Stimulated activated naive B cell treated with anti-CD40 and anti-IgM and Interleukin-4, amounts not matched to agents 10 μg/mL and 1 μg/mL and 100 μg/mL, for 72 hours (primary cell): ENCODE measurements around the gene TMEM201.

Experiments
- ATAC-seq, 2 donors: fragments of 150-1000 bp; cut with Tn5 transposase; replicated peaks; 2 replicates each; pipeline ENCODE4 v1.10.0; 2021; ENCODE audit warnings: moderate library complexity in 1 of 2
- DNase-seq: peaks from one replicate; pipeline ENCODE4 v3.0.0; 2021
- H3K27ac Mint-ChIP-seq: one replicate; pipeline ENCODE4 v1.8.0; 2022; ENCODE audit warnings: mild to moderate bottlenecking, mixed read lengths
- H3K27me3 Mint-ChIP-seq, 2 donors: one replicate each; pipeline ENCODE4 v1.8.0; 2022; ENCODE audit warnings: mixed read lengths in 2 of 2
- H3K36me3 Mint-ChIP-seq, 2 donors: one replicate each; pipeline ENCODE4 v1.8.0; 2022; ENCODE audit warnings: mixed read lengths in 2 of 2, mild to moderate bottlenecking in 1 of 2
- H3K4me1 Mint-ChIP-seq, 2 donors: one replicate each; pipeline ENCODE4 v1.8.0; 2022; ENCODE audit warnings: mixed read lengths in 2 of 2, mild to moderate bottlenecking in 1 of 2
- H3K4me3 Mint-ChIP-seq, 2 donors: one replicate each; pipeline ENCODE4 v1.8.0; 2022; ENCODE audit warnings: mild to moderate bottlenecking in 2 of 2, mixed read lengths in 2 of 2, moderate library complexity in 1 of 2
- H3K9me3 Mint-ChIP-seq, 2 donors: one replicate each; pipeline ENCODE4 v1.8.0; 2022; ENCODE audit warnings: mixed read lengths in 2 of 2, mild to moderate bottlenecking in 1 of 2

Gene TMEM201

DNA sequence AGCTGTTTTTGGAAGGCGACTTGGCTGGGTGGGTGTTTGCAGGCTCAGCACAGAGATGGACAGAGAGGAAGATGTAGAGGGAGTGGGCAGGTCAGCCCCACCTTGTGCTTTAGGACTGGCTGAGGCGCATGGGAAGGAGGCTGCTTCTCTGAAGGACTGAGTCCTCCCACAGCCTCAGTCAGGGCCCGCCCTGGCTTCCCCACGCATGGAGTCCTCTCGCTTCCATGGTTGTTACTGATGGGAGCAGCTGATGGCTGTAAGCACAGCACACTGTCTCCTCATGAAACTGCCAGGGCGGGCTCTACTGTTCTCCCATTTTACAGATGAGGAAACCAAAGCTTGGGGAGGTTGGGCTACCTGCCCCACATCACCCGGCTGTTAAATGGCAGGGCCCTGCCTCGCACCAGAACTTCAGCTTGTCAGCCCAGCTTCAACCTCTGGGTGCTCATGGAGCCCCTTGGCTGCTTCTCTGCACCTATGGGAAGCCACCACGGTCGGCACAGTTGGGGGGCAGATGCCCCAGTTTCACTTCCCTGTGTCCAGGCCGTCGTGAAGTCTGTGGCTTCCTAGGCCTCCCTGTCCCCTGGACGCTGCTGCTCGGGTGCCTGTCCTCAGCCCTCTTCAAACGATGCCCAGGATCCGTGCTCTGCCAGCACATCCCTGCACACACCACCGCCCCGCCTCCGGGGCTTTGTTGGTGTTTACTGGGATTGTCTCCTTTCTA lies 2.4 kb downstream of the TMEM201 start:
- H3K9me3 Mint-ChIP-seq = no peaks in the 10 kb centered on the region
- DNase-seq (no peak), ATAC-seq (no peak)
- no peaks in the 10 kb centered on the region for H3K27me3 Mint-ChIP-seq
- H3K4me3 Mint-ChIP-seq = peak overlapping the region; percentile 30 to 84
- H3K4me1 Mint-ChIP-seq = peaks cover 33 to 66% of the 10 kb centered on the region in 2 donors
- peaks cover 6 to 18% of the 10 kb centered on the region in 2 donors for H3K36me3 Mint-ChIP-seq
- H3K27ac Mint-ChIP-seq = no peak overlapping the region

DNA sequence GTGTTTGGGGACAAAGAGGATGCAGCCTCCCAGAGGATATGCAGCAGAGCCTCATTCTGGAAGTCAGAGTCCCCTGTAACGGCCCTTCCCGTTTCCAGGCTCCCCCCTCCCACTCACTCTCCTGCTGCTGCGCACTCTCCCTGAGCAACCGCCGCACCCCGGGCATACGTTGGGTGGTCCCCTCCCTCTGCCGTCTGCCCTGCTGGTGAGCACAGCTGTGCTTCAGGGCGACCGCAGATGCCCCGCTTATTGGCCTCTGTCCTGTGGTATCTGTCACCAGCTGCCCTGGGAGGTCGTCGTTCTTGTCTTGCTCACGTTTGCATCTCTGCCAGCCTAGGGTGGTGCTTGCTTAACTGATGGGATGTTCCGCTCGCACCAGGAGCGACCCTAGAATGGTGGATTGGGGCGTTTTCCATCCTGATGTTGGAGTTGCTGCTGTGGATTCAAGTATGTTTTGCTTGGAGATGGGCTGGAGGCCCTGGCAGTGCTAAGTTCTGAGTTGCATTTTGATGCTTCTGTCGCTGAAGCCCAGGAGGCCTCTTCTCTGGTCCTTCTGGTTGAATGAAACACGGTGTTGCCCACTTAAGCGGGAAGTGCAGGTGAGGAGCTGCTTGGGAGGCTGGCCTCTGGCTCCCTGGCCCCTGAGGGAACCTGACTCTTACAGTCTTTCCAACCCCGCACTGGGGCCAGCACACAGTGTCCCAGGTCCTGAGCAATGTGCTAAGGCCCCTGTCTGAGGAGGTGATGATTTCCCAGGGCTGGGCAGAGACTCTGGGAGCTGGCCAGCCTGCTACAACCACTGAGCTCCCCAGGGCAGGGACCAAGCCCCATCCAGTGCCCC lies 3.2 kb downstream of the TMEM201 start:
- no peak for ATAC-seq
- Mint-ChIP-seq H3K27me3 (no peaks in the 10 kb centered on the region), H3K4me3 (no peak overlapping the region), H3K9me3 (no peaks in the 10 kb centered on the region), H3K4me1 (peaks cover 33 to 71% of the 10 kb centered on the region in 2 donors), H3K27ac (no peak overlapping the region), H3K36me3 (peaks cover 7 to 25% of the 10 kb centered on the region in 2 donors)
- no peak for DNase-seq

DNA sequence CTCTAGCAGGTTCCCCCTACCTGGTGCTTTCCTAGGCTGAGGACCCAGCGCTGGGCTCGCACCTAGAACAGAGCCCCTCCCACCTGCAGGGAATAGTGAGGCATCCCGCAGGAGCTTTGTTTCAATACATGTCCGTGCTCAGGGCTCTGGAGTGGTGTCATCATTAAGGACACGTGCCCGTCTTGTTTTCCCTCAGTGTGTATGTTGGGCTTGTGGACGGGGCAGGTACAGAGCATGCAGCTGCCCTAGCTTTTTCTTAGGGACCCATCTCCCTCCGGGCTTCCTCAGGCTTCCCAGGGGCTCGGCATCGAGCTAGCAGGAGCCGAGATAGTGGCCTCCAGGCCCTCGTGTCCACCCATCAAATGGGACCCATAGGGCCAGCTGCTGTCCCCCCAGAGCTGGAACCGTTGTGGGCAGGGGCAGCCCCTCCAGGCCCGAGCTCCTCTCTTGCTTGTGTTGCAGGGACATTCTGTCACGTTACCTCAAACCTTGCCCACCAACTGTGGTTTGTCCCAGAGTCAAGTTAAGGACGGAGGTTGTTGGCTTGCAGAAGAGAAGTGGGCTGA lies 3.9 kb downstream of the TMEM201 start:
- no peaks in the 10 kb centered on the region for H3K27me3 Mint-ChIP-seq
- ATAC-seq (no peak), DNase-seq (no peak)
- peak overlapping the region; percentile 20 for H3K27ac Mint-ChIP-seq
- H3K36me3 Mint-ChIP-seq = peaks cover 12 to 29% of the 10 kb centered on the region in 2 donors
- no peaks in the 10 kb centered on the region for H3K9me3 Mint-ChIP-seq
- peak overlapping the region in 1 of 2 donors; percentile 10 for H3K4me3 Mint-ChIP-seq
- peaks cover 33 to 69% of the 10 kb centered on the region in 2 donors for H3K4me1 Mint-ChIP-seq

GRCh38 chr1:9593147-9593491 lies 4.4 kb downstream of the TMEM201 start:
- Mint-ChIP-seq H3K9me3 (no peaks in the 10 kb centered on the region), H3K4me3 (peak overlapping the region in 1 of 2 donors; percentile 10), H3K4me1 (peaks cover 30 to 64% of the 10 kb centered on the region in 2 donors), H3K36me3 (peaks cover 12 to 27% of the 10 kb centered on the region in 2 donors), H3K27me3 (no peaks in the 10 kb centered on the region), H3K27ac (no peak overlapping the region)
- ATAC-seq (no peak), DNase-seq (no peak)

- peak; percentile 41 to 50 for ATAC-seq
- peak overlapping the region; percentile 65 for H3K27ac Mint-ChIP-seq
Measured at GRCh38 chr1:9593492-9594465, 5.1 kb downstream of the TMEM201 start.

DNA sequence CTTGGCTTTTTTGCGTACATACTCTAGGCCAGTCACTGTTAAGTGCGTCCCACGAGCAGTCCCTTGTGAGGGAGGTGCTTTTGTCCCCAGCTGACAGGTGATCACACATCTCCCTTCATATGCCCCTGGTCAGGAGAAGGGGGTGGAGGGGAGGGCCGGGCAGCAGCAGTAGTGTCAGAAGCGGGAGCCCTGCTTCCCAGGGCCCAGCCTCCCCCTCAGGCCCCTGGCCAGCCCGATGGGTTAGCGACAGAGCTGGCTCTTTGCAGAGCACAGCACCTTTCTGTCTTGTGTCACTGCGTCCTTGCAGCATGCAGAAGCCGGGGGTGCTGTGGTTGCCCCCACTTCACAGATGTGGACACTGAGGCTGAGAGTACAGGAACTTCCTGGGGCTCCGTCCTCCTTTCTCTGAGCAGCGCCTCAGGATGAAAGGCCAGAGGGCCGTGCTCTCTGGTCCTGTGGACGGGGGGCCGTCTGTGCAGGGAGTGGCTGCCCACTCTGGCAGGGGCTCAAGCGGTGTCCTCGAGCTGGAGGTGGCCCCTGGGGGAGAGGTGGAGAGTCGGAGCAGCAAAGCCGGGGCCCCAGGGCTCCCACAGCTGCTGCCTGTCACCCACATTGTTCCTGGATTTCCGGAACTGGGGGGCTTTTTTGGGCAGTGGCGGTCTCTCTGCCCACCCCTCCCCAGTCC lies 5.9 kb downstream of the TMEM201 start:
- Mint-ChIP-seq H3K36me3 (peaks cover 17 to 29% of the 10 kb centered on the region in 2 donors), H3K9me3 (no peaks in the 10 kb centered on the region), H3K4me1 (peaks cover 28 to 57% of the 10 kb centered on the region in 2 donors), H3K4me3 (no peak overlapping the region), H3K27me3 (no peaks in the 10 kb centered on the region), H3K27ac (no peak overlapping the region)
- ATAC-seq (no peak), DNase-seq (no peak)

More at GRCh38 chr1:9593492-9594465, 5.1 kb downstream of the TMEM201 start:
- H3K36me3 Mint-ChIP-seq = peaks cover 14 to 30% of the 10 kb centered on the region in 2 donors
- peak; percentile 43 for DNase-seq
- H3K27me3 Mint-ChIP-seq = no peaks in the 10 kb centered on the region
- peaks cover 29 to 61% of the 10 kb centered on the region in 2 donors for H3K4me1 Mint-ChIP-seq
- no peak overlapping the region for H3K4me3 Mint-ChIP-seq
- no peaks in the 10 kb centered on the region for H3K9me3 Mint-ChIP-seq

- Mint-ChIP-seq H3K4me3 (no peak overlapping the region), H3K27ac (no peak overlapping the region), H3K36me3 (peaks cover 17 to 32% of the 10 kb centered on the region in 2 donors), H3K4me1 (peaks cover 23 to 49% of the 10 kb centered on the region in 2 donors), H3K9me3 (no peaks in the 10 kb centered on the region), H3K27me3 (no peaks in the 10 kb centered on the region)
- ATAC-seq (no peak), DNase-seq (no peak)
Measured at GRCh38 chr1:9595156-9595967, 6.7 kb downstream of the TMEM201 start.

- Mint-ChIP-seq H3K9me3 (no peaks in the 10 kb centered on the region), H3K27ac (no peak overlapping the region), H3K36me3 (peaks cover 22 to 31% of the 10 kb centered on the region in 2 donors), H3K27me3 (no peaks in the 10 kb centered on the region), H3K4me1 (peaks cover 18 to 43% of the 10 kb centered on the region in 2 donors), H3K4me3 (no peak overlapping the region)
- DNase-seq = no peak
- ATAC-seq = no peak
Measured at GRCh38 chr1:9595968-9596340, 7.2 kb downstream of the TMEM201 start.

GRCh38 chr1:9596415-9597123 lies 7.9 kb downstream of the TMEM201 start:
- Mint-ChIP-seq H3K9me3 (no peaks in the 10 kb centered on the region), H3K27me3 (no peaks in the 10 kb centered on the region), H3K27ac (no peak overlapping the region), H3K36me3 (peaks cover 24 to 37% of the 10 kb centered on the region in 2 donors), H3K4me1 (peaks cover 13 to 37% of the 10 kb centered on the region in 2 donors), H3K4me3 (no peak overlapping the region)
- ATAC-seq = no peak
- no peak for DNase-seq

DNA sequence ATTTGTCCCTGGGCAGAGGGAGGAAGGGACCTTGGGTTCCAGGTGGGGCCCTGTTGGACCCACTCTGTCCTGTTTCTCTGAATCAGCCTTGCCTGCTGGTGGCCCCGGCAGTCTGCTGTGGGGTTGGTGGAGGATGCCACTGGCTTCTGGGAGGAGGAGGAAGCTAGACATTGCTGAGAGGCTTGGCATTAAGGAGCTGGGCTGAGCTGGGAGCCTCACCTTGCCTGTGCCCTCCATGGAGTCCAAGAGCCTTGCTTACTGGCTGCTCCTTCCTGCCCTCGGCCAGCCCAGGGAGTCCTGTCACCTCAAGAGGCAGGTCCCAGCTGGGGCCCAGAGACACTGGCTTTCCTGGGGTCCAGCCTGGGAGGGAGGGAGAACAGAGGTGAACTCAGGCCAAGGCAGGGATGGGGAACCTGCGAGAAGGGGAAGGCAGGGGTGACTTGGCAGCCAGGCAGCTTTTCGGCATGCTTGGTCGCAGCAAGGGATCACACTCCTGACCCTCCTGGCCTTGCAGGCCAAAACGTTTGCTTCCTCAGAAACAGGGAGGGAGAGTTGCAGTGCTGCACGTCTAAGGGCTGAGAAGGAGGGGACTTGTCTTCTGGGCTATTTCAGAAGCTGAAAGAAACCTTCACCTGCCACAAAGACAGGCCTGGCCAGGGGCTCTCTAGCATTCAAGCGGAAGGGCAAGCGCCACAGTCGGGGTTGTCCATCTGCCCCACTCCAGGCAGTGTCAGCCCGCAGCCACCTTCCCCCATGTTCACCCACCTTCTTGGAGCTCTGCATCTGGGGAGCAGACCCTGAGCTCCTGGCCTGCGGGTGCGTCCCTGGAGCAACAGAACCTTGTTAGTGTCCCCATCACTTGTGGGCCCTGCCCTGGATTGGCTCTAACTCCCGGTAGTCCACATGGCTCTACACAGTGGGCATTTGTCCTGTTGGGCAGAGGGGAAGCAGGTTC lies 8.9 kb downstream of the TMEM201 start:
- DNase-seq (no peak), ATAC-seq (no peak)
- no peaks in the 10 kb centered on the region for H3K27me3 Mint-ChIP-seq
- H3K4me3 Mint-ChIP-seq = no peak overlapping the region
- peak overlapping the region; percentile 37 for H3K27ac Mint-ChIP-seq
- peaks cover 27 to 33% of the 10 kb centered on the region in 2 donors for H3K36me3 Mint-ChIP-seq
- no peaks in the 10 kb centered on the region for H3K9me3 Mint-ChIP-seq
- peaks cover 10 to 29% of the 10 kb centered on the region in 2 donors for H3K4me1 Mint-ChIP-seq

DNA sequence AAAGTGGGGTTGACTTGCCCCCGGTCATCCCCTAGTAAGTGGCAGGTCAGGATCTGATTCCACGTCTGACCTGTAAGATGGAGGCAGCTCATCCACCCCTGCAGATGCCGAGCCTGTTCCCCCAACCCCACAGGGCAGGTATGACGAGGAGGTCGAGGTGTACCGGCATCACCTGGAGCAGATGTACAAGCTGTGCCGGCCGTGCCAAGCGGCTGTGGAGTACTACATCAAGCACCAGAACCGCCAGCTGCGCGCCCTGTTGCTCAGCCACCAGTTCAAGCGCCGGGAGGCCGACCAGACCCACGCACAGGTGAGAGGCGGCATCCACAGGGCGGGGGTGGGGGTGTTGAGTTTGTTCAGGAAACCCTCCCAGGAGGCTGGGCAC lies 9.6 kb downstream of the TMEM201 start:
- Mint-ChIP-seq H3K4me3 (no peak overlapping the region), H3K36me3 (peaks cover 32 to 38% of the 10 kb centered on the region in 2 donors), H3K27ac (no peak overlapping the region), H3K27me3 (no peaks in the 10 kb centered on the region), H3K9me3 (no peaks in the 10 kb centered on the region), H3K4me1 (peaks cover 4 to 22% of the 10 kb centered on the region in 2 donors)
- ATAC-seq = no peak
- DNase-seq = no peak
